GM20000 (cell line): Measurements from ENCODE around the gene SIVA1.
A peak's percentile ranks its signal among the peaks of the same experiment; 100 is the strongest.

Experiments used
- DNase-seq: peaks from one replicate; pipeline ENCODE4 v3.0.0; 2012; ENCODE audit warnings: low spot score
- TF ChIP-seq, protein P1 (sequence below): IDR thresholded peaks from 2 replicates; pipeline ENCODE4 v1.5.1; 2012; ENCODE audit warnings: mild to moderate bottlenecking, control low read depth; ENCODE audit errors: extremely low read depth, missing control alignments

SIVA1 gene

DNA sequence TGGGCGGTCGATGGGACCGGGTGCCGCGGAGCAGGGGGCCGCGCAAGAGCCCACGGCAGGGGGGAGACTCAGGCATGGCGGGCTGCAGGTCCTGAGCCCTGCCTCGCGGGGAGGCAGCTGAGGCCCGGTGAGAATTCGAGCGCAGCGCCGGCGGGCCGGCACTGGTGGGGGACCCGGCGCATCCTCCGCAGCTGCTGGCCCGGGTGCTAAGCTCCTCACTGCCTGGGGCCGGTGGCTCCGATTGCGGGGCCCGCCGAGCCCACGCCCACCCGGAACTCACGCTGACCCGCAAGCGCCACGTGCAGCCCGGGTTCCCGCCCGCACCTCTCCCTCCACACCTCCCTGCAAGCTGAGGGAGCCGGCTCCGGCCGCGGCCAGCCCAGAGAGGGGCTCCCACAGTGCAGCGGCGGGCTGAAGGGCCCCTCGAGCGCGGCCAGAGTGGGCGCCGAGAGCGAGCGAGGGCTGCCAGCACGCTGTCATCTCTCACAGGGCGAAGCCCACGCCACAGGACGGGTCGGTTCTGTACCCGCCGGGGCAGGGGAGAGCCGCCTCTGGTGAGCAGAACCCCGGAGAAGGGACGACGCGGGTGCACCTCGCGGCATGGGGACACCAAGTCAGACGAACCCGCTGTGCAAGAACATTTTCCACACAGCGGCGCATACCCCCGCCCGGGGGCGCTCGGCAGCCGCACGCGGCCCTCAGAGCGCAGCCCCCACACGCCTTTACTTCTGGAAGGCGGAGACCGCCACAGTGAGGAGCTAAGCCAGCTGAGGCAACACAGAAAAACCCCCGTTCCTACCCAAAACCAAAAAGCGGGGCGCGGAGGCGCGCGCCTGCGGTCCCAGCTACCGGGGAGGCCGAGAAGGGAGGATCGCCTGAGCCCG, 1.2 kb upstream of the SIVA1 start:
- DNase-seq = no peak

DNA sequence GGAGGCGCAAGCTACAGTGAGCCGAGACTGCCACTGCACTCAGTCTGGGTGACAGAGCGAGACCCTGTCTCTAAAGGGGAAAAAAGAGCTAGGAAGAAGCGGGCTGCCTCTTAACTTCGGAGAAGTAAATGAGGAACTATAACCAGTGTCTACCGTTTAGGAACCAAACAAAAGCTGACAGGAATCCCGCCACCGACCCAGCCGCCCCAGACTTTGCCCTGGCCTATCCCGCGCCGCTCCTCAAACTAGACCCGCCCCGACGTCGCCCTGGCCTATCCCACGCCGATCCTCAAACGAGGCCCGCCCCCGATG, 568 bp upstream of the SIVA1 start:
- TF ChIP-seq, protein P1, sequence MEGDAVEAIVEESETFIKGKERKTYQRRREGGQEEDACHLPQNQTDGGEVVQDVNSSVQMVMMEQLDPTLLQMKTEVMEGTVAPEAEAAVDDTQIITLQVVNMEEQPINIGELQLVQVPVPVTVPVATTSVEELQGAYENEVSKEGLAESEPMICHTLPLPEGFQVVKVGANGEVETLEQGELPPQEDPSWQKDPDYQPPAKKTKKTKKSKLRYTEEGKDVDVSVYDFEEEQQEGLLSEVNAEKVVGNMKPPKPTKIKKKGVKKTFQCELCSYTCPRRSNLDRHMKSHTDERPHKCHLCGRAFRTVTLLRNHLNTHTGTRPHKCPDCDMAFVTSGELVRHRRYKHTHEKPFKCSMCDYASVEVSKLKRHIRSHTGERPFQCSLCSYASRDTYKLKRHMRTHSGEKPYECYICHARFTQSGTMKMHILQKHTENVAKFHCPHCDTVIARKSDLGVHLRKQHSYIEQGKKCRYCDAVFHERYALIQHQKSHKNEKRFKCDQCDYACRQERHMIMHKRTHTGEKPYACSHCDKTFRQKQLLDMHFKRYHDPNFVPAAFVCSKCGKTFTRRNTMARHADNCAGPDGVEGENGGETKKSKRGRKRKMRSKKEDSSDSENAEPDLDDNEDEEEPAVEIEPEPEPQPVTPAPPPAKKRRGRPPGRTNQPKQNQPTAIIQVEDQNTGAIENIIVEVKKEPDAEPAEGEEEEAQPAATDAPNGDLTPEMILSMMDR = no peak
- DNase-seq = peak; percentile 99

More for the DNA sequence above, 1.2 kb upstream of the SIVA1 start:
- TF ChIP-seq, protein P1 = no peak

DNA sequence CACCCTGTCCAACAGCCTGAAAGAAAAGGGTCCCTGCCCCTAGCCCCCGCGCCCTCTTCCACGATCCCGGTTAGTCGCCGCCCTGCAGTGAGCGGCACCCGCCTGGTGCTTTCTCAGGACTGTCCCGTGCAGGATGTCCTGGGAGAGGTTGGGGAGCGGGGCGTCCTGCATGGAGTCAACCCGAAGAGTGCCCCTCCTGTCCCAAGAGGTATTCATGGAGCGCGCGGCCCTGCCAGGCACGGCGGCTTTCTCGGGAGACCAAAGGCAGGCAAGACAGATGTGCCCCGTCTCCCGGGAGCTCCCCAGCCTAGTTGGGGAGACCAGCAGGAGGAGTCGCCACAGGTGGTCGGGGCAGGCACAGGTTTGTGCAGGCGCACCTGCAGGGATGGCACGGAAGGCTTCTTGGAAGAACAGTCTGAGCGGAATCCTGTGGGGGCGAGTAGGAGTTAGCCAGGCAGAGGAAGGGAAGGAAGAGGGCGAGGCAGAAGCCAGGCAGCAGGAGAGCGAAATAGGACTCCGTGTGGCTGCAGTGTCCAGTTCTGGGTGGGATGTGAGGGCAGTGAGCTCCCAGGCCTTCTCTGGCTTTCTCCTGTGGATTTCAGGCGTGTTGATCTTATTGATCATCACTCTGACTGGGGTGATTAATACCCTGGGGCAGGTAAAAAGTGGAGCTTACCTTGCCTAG, 723 bp downstream of the SIVA1 start:
- DNase-seq = no peak
- TF ChIP-seq, protein P1 = no peak

DNA sequence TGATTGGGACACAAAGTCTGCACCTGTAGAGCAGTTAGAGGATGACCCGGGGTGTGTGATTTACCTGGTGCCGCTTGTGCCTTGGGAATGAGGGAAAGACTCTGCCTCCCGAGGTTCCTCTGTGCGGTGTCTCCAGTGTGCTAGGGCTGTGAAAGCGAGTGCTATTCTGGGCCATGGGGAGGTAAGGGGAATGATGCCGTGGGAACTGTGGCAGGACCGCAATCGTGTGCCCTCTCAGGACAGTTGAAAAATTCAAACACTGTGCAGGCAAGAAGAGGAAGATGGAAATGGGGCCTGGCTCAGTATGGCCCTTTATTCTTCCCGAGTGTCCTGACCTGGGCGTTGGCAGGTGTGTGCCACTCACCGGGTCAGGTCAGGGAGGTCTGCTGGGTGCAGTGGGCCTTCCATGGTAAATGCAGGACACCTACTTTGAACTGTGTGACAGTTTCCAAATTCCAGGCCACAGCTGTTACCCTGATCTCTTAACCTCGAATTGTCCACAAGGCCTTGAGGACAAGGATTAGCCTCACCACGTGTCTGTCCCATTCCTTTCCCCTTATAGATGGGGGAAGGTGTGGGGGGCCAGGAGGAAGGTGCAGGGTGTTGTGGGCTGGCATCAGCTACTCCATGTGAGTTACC, 1.4 kb downstream of the SIVA1 start:
- DNase-seq = no peak
- TF ChIP-seq, protein P1 = no peak

DNA sequence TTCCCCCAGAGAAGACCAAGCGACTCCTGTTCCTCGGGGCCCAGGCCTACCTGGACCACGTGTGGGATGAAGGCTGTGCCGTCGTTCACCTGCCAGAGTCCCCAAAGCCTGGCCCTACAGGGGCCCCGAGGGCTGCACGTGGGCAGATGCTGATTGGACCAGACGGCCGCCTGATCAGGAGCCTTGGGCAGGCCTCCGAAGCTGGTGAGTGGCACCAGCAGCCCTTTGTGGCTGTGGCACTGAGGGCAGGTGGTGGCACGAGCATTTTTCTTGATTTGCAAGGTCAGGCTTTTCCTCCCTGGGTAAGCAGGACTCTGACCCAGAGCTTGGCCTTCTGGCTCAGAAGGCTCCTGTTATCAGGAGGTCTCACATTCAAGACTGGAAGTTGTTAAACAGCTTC, 2.7 kb downstream of the SIVA1 start:
- TF ChIP-seq, protein P1 = no peak
- DNase-seq = no peak

DNA sequence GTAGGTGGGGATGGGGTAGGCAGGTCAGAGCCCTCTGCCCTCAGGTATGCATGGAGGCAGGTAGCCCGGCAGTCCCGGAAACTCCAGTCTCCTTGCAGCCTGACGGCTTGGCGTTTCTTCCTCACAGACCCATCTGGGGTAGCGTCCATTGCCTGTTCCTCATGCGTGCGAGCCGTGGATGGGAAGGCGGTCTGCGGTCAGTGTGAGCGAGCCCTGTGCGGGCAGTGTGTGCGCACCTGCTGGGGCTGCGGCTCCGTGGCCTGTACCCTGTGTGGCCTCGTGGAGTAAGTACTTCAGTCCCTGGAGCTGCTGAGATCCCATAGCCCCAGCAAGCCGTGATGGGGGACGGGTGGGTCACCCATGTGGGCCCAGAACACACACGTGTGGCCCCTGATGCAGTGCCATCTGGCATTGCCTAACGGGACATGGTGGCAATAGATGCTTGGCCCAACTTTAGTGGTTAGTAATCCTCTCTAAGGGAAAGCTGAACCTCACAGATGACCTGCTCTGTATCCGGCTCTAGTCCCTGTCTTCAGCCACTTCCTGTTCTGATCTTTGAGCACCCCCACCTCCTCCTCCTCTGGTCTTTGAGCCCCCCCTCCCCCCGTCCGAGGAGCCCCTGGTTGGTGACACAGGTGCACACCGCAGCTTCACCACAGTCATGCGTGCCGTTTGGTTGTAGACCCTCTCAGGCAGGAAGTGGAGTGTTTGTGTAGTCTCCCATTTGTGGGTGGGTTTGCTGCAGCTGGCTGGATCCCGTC, 3.7 kb downstream of the SIVA1 start:
- DNase-seq = no peak
- TF ChIP-seq, protein P1 = no peak

DNA sequence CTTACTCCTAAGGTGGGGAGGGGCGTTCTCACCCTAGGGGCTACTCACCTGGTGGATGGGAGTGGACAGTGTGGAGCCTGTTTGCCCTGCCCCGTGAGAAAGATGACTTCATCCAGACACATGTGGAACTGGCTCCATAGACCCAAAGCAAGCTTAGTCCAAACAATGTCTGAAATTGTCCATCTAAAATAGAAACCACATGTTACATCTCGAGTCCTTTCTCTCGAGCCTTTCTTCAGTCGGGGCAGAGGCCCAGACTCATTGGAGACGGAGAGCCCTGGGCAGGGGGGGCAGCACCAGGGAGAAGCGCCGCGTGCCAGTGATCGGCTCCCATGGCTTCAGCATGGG, 4.3 kb downstream of the SIVA1 start:
- TF ChIP-seq, protein P1 = no peak
- DNase-seq = no peak
